ENCODE data around the gene VCY1B. TPM values are rescaled to one million over a fixed set of nuclear protein-coding genes. Genes with fewer than 3 reads are reported as not detected.
"Not testable (repeated sequence)": the region's sequence is repeated elsewhere in the genome, so short reads cannot be mapped to it uniquely, and the experiment has no call there.

Gene VCY1B
- total RNA-seq, result not detected

- H3K27me3 ChIP-seq (ENCODE audit: control insufficient read depth in 3 of 3, insufficient read depth in 3 of 3, low read length in 3 of 3); H3K9ac ChIP-seq (ENCODE audit: low read depth in 1 of 3, low read length in 3 of 3); H3K4me1 ChIP-seq (ENCODE audit: control insufficient read depth in 3 of 3, insufficient read depth in 3 of 3, low read length in 3 of 3); H3K27ac ChIP-seq (ENCODE audit: low read depth, low read length); H3K9me3 ChIP-seq (ENCODE audit: control insufficient read depth in 3 of 3, low read length in 3 of 3); H3K36me3 ChIP-seq (ENCODE audit: control insufficient read depth in 3 of 3, insufficient read depth in 3 of 3, low read length in 3 of 3); H3K4me3 ChIP-seq (ENCODE audit: low read length in 3 of 3): not testable (repeated sequence)
Observed at GRCh38 chrY:14055927-14056326, at the start of gene VCY1B. TSS of gene VCY1B (plus strand) at chrY:14056227. CDS start at chrY:14056290, 63 bp downstream.

GRCh38 chrY:14011916-14012315 is 44.1 kb upstream of the VCY1B start:
- not testable (repeated sequence) for H3K4me3 ChIP-seq (ENCODE audit: low read length in 3 of 3); H3K9me3 ChIP-seq (ENCODE audit: control insufficient read depth in 3 of 3, low read length in 3 of 3); H3K27me3 ChIP-seq (ENCODE audit: control insufficient read depth in 3 of 3, insufficient read depth in 3 of 3, low read length in 3 of 3); H3K27ac ChIP-seq (ENCODE audit: low read depth, low read length); H3K4me1 ChIP-seq (ENCODE audit: control insufficient read depth in 3 of 3, insufficient read depth in 3 of 3, low read length in 3 of 3); H3K36me3 ChIP-seq (ENCODE audit: control insufficient read depth in 3 of 3, insufficient read depth in 3 of 3, low read length in 3 of 3); H3K9ac ChIP-seq (ENCODE audit: low read depth in 1 of 3, low read length in 3 of 3)

GRCh38 chrY:14030395-14030794 is 25.6 kb upstream of the VCY1B start:
- H3K27me3 ChIP-seq (ENCODE audit: control insufficient read depth in 3 of 3, insufficient read depth in 3 of 3, low read length in 3 of 3); H3K27ac ChIP-seq (ENCODE audit: low read depth, low read length); H3K4me3 ChIP-seq (ENCODE audit: low read length in 3 of 3); H3K9ac ChIP-seq (ENCODE audit: low read depth in 1 of 3, low read length in 3 of 3); H3K4me1 ChIP-seq (ENCODE audit: control insufficient read depth in 3 of 3, insufficient read depth in 3 of 3, low read length in 3 of 3); H3K9me3 ChIP-seq (ENCODE audit: control insufficient read depth in 3 of 3, low read length in 3 of 3); H3K36me3 ChIP-seq (ENCODE audit: control insufficient read depth in 3 of 3, insufficient read depth in 3 of 3, low read length in 3 of 3): not testable (repeated sequence)

GRCh38 chrY:14085877-14086276 is 29.9 kb downstream of the VCY1B start:
- Histone ChIP-seq H3K27me3 (ENCODE audit: control insufficient read depth in 3 of 3, insufficient read depth in 3 of 3, low read length in 3 of 3) (no peaks in the 10 kb centered on the region), H3K4me1 (ENCODE audit: control insufficient read depth in 3 of 3, insufficient read depth in 3 of 3, low read length in 3 of 3) (no peaks in the 10 kb centered on the region), H3K9ac (ENCODE audit: low read depth in 1 of 3, low read length in 3 of 3) (no peak overlapping the region), H3K9me3 (ENCODE audit: control insufficient read depth in 3 of 3, low read length in 3 of 3) (no peaks in the 10 kb centered on the region), H3K27ac (ENCODE audit: low read depth, low read length) (no peak overlapping the region), H3K4me3 (ENCODE audit: low read length in 3 of 3) (no peak overlapping the region), H3K36me3 (ENCODE audit: control insufficient read depth in 3 of 3, insufficient read depth in 3 of 3, low read length in 3 of 3) (no peaks in the 10 kb centered on the region)

Other genes with a start within 250 kb of the VCY1B start
- gene VCY, start 69.8 kb upstream of the VCY1B start, total RNA-seq, result not detected